OCI-LY7 (cell line): ENCODE results near the gene RBBP8. TPM values are rescaled to one million over a fixed set of nuclear protein-coding genes. Genes with fewer than 3 reads are reported as not detected.

Experiments
- BruUV-seq: library from RNA; stranded (reverse); fragments of 400-500 nt; replicated peaks from 2 replicates; lab custom pipeline; 2021; lab: Mats Ljungman, UMichigan
- CTCF ChIA-PET: fragments of 300-600 bp; sonication (Branson Sonifier 250); formaldehyde crosslinking; loops from one replicate; lab custom pipeline; 2022; ENCODE audit warnings: antibody characterized with exemption; ENCODE audit not compliant: unreplicated experiment; lab: Charles Lee
- POLR2A ChIA-PET: fragments of 300-600 bp; sonication (Branson Sonifier 250); formaldehyde crosslinking; loops from one replicate; lab custom pipeline; 2022; ENCODE audit warnings: antibody characterized with exemption; lab: Charles Lee
- DNase-seq: peaks from one replicate; pipeline ENCODE4 v3.0.0-alpha.2; 2015; ENCODE audit warnings: low spot score
- H2AFZ ChIP-seq: fragments of 200-600 bp; sonication (generic), shearing (Covaris generic); 2 replicates; pipeline ENCODE4 v1.6.1; 2014; ENCODE audit warnings: mild to moderate bottlenecking, antibody characterized with exemption, low read length, moderate library complexity
- H3K27ac ChIP-seq: fragments of 200-600 bp; sonication (generic); 2 replicates; pipeline ENCODE4 v1.5.1; 2014; ENCODE audit warnings: mixed run types, low read depth, mild to moderate bottlenecking, moderate library complexity, low read length, inconsistent platforms; ENCODE audit not compliant: poor library complexity, severe bottlenecking
- H3K36me3 ChIP-seq: fragments of 200-600 bp; sonication (generic); 2 replicates; pipeline ENCODE4 v1.6.1; 2014; ENCODE audit warnings: mild to moderate bottlenecking, antibody characterized with exemption, low read length, moderate library complexity, mixed read lengths; ENCODE audit not compliant: insufficient read depth
- H3K4me1 ChIP-seq: fragments of 200-600 bp; sonication (generic); 2 replicates; pipeline ENCODE4 v1.5.1; 2014; ENCODE audit warnings: mild to moderate bottlenecking, low read length; ENCODE audit not compliant: insufficient read depth, poor library complexity, severe bottlenecking
- H3K4me2 ChIP-seq: fragments of 200-600 bp; sonication (generic); 2 replicates; pipeline ENCODE4 v1.6.1; 2014; ENCODE audit warnings: mild to moderate bottlenecking, low read length
- H3K4me3 ChIP-seq: fragments of 200-600 bp; sonication (generic); 2 replicates; pipeline ENCODE4 v1.5.1; 2014; ENCODE audit warnings: mild to moderate bottlenecking, low read depth, low read length; ENCODE audit not compliant: poor library complexity, severe bottlenecking
- H3K79me2 ChIP-seq: fragments of 200-600 bp; sonication (generic); 2 replicates; pipeline ENCODE4 v1.6.1; 2016; ENCODE audit warnings: low read depth, mild to moderate bottlenecking, low read length, moderate library complexity, mixed read lengths; ENCODE audit not compliant: insufficient read depth
- H3K9me2 ChIP-seq: fragments of 200-600 bp; sonication (generic); 2 replicates; pipeline ENCODE4 v1.6.1; 2016; ENCODE audit warnings: mild to moderate bottlenecking, low read length, mixed read lengths; ENCODE audit not compliant: insufficient read depth
- H3K9me3 ChIP-seq: fragments of 200-600 bp; sonication (generic); 2 replicates; pipeline ENCODE4 v1.6.1; 2014; ENCODE audit warnings: mild to moderate bottlenecking, mixed run types, low read length, mixed read lengths
- H4K20me1 ChIP-seq: fragments of 200-600 bp; sonication (generic); 2 replicates; pipeline ENCODE4 v1.6.1; 2014; ENCODE audit warnings: mild to moderate bottlenecking, antibody characterized with exemption, low read length, moderate library complexity, mixed read lengths; ENCODE audit not compliant: insufficient read depth
- EZH2phosphoT487 ChIP-seq: fragments of 200-600 bp; sonication (generic); IDR thresholded peaks from 2 replicates; pipeline ENCODE4 v1.6.1; 2018; ENCODE audit warnings: low read depth, borderline replicate concordance, mild to moderate bottlenecking, mixed run types, antibody characterized with exemption, low read length, moderate library complexity, mixed read lengths
- intact Hi-C: fragments of 100-400 bp; cut with micrococcal nuclease; formaldehyde crosslinking; loops from one replicate; pipeline ENCODE4 v1.10.0; 2022; ENCODE audit not compliant: unreplicated experiment
- total RNA-seq, 2 experiments: library from RNA; depleted of rRNA in 1 of 2; stranded (reverse); fragments of >200 nt in 1 of 2; shearing (Covaris generic) in 1 of 2; gene quantifications; 2 replicates each; pipeline ENCODE4 v1.2.3, GENCODE V29; 2014 to 2022
- TF ChIP-seq, protein P1 (sequence below): fragments of 200-600 bp; sonication (generic); conservative IDR thresholded peaks from 2 replicates; pipeline ENCODE4 v1.5.1; 2014; ENCODE audit warnings: mild to moderate bottlenecking, antibody characterized with exemption, low read length, moderate library complexity, mixed read lengths

Gene RBBP8
- total RNA-seq, 2 experiments from 2014 or later, result 51.0 to 86.0 TPM

DNA sequence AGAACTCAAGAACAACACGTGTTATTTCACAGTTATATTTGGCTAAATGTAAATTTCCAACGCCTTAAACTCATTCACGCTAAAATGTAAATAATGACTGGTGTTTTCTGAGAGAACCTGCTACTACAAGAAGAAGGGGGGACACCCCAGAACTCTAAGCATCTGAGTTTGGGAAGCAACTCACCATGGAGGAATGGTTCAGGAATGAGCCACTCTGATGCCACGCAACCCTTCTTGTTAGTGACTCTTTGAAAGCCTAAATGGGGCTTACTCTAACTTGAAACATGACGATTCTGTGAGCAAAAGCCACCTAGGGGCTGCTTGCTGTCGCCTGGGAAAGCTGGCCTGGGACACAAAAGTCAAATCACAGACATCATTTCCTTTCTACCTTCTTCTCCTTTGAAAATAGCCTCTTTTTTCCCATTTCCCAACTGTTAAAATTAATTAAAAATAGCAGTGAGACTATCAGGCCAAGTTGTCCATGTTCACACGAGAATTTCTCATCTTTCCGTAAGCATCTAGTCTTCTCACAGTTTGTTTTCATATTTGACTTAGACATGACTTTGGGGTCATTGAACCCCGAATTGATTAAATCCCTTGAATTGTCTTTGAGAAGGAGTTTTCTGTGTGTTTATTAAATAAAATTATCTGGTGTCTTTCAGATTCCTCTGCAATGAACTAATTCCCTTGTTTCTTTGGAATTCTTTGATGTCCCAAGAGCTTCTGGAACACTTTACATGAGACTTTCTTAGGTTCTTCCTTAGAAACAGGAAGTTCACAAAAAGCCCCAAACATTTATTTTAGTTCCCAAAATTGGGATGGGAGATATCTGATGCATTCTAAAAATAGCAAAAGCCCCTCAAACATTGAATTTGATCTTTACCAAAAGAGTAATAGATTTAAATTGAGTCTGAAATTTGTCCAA lies 126.7 kb downstream of the RBBP8 start:
- Histone ChIP-seq H3K4me1 (no peaks in the 10 kb centered on the region), H3K27ac (no peak overlapping the region), H3K4me3 (no peak overlapping the region), H3K4me2 (no peak overlapping the region), H4K20me1 (no peaks in the 10 kb centered on the region), H3K9me3 (peaks cover 6% of the 10 kb centered on the region; the same call in 1 of the 2 replicates), H2AFZ (peak overlapping the region; percentile 20; the same call in 1 of the 2 replicates), H3K9me2 (no peaks in the 10 kb centered on the region), H3K36me3 (no peaks in the 10 kb centered on the region), H3K79me2 (no peaks in the 10 kb centered on the region)
- POLR2A ChIA-PET, result no interaction called here
- CTCF ChIA-PET, result no interaction called here
- DNase-seq, result no peak
- intact Hi-C loops, result no loop called here
- no TSS peak for BruUV-seq
- TF ChIP-seq, protein P1, sequence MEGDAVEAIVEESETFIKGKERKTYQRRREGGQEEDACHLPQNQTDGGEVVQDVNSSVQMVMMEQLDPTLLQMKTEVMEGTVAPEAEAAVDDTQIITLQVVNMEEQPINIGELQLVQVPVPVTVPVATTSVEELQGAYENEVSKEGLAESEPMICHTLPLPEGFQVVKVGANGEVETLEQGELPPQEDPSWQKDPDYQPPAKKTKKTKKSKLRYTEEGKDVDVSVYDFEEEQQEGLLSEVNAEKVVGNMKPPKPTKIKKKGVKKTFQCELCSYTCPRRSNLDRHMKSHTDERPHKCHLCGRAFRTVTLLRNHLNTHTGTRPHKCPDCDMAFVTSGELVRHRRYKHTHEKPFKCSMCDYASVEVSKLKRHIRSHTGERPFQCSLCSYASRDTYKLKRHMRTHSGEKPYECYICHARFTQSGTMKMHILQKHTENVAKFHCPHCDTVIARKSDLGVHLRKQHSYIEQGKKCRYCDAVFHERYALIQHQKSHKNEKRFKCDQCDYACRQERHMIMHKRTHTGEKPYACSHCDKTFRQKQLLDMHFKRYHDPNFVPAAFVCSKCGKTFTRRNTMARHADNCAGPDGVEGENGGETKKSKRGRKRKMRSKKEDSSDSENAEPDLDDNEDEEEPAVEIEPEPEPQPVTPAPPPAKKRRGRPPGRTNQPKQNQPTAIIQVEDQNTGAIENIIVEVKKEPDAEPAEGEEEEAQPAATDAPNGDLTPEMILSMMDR, result no peak
- no peak for TF ChIP-seq EZH2phosphoT487

DNA sequence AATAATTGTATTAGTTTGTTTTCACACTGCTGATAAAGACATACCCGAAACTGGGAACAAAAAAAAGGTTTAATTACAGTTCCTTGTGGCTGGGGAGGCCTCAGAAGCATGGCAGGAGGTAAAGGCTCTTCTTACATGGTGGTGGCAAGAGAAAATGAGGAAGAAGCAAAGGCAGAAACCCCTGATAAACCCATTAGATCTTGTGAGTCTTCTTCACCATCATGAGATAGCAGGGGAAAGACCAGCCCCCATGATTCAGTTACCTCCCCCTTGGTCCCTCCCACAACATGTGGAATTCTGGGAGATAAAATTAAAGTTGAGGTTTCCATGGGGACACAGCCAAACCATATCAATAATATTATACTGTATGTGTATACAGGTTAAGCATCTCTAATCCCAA lies 128.9 kb downstream of the RBBP8 start:
- Histone ChIP-seq H4K20me1 (no peaks in the 10 kb centered on the region), H3K4me3 (no peak overlapping the region), H3K79me2 (no peaks in the 10 kb centered on the region), H3K36me3 (no peaks in the 10 kb centered on the region), H2AFZ (no peak overlapping the region), H3K27ac (no peak overlapping the region), H3K9me3 (peaks cover 6% of the 10 kb centered on the region; the same call in 1 of the 2 replicates), H3K4me2 (no peak overlapping the region), H3K4me1 (peaks cover under 1% of the 10 kb centered on the region), H3K9me2 (no peaks in the 10 kb centered on the region)
- TF ChIP-seq, protein P1, result no peak
- TF ChIP-seq EZH2phosphoT487, result no peak
- intact Hi-C loops, result no loop called here
- no peak for DNase-seq
- BruUV-seq, result no TSS peak
- ChIA-PET CTCF (no interaction called here), POLR2A (no interaction called here)

DNA sequence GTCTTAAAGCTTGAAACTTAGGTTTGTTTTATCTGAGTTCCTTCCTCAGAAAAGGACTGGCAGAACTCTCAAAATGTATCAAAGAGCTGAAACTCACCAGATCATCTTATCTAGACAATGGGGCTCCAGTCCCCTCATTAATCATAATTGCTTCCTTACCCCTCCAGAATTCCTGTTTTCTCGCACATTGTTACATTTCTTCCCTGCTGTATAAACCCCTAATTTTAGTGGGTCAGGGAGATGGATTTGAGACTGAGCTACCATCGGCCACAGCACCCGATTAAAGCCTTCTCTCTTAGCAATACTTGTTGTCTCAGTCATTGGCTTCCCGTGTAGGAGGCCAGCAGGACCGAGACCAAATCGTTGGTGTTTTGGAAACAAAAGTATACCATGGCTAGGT lies 130.4 kb downstream of the RBBP8 start:
- no peak overlapping the region for H3K4me2 ChIP-seq
- H3K9me3 ChIP-seq, result peaks cover 6% of the 10 kb centered on the region; the same call in 1 of the 2 replicates
- CTCF ChIA-PET, result interaction anchor here (0.6 kb wide), 1 partner anchor 28 kb away, joined by 3 read pairs; no protein-coding TSS in a partner anchor
- no peaks in the 10 kb centered on the region for H4K20me1 ChIP-seq
- no peaks in the 10 kb centered on the region for H3K9me2 ChIP-seq
- no peak overlapping the region for H3K27ac ChIP-seq
- TF ChIP-seq, protein P1, result no peak
- no peak for TF ChIP-seq EZH2phosphoT487
- intact Hi-C loops, result no loop called here
- no peak overlapping the region for H2AFZ ChIP-seq
- BruUV-seq, result no TSS peak
- no peaks in the 10 kb centered on the region for H3K79me2 ChIP-seq
- H3K36me3 ChIP-seq, result no peaks in the 10 kb centered on the region
- peaks cover 15% of the 10 kb centered on the region for H3K4me1 ChIP-seq
- DNase-seq, result no peak
- POLR2A ChIA-PET, result interaction anchor here (1.2 to 1.3 kb wide), 2 partner anchors 9 to 50 kb away, joined by 3 to 5 read pairs; no protein-coding TSS in a partner anchor
- no peak overlapping the region for H3K4me3 ChIP-seq
